GM18867 (cell line): ENCODE data around the gene HOXD13.

Experiments used
- ATAC-seq: cut with Tn5 transposase; IDR thresholded peaks from one replicate; pipeline ENCODE4 v1.9.1; 2021; ENCODE audit warnings: mild to moderate bottlenecking, moderate library complexity; ENCODE audit not compliant: unreplicated experiment

HOXD13 gene

GRCh38 chr2:176080540-176081375 is 11.8 kb upstream of the HOXD13 start:
- ATAC-seq, result no peak

GRCh38 chr2:176081376-176081836 is 11.1 kb upstream of the HOXD13 start:
- no peak for ATAC-seq

GRCh38 chr2:176081837-176082524 is 10.5 kb upstream of the HOXD13 start:
- ATAC-seq, result no peak

GRCh38 chr2:176082525-176082823 is 10.0 kb upstream of the HOXD13 start:
- ATAC-seq, result no peak

GRCh38 chr2:176082824-176083751 is 9.4 kb upstream of the HOXD13 start:
- ATAC-seq, result no peak

GRCh38 chr2:176083796-176084261 is 8.7 kb upstream of the HOXD13 start, which contains the start of gene EVX2:
Gene EVX2, minus strand, starts transcription at chr2:176083962. Its CDS starts 186 bp downstream, at chr2:176083776.
- no peak for ATAC-seq

- no peak for ATAC-seq
Observed at GRCh38 chr2:176084611-176085119, 7.9 kb upstream of the HOXD13 start.

- no peak for ATAC-seq
Observed at GRCh38 chr2:176085120-176085788, 7.3 kb upstream of the HOXD13 start.

GRCh38 chr2:176085861-176086771 is 6.4 kb upstream of the HOXD13 start:
- ATAC-seq, result no peak

- no peak for ATAC-seq
Observed at GRCh38 chr2:176087330-176088047, 5.0 kb upstream of the HOXD13 start.

- no peak for ATAC-seq
Observed at GRCh38 chr2:176088048-176088936, 4.2 kb upstream of the HOXD13 start.

GRCh38 chr2:176088937-176089842 is 3.3 kb upstream of the HOXD13 start:
- no peak for ATAC-seq

GRCh38 chr2:176089843-176090395 is 2.6 kb upstream of the HOXD13 start:
- no peak for ATAC-seq

GRCh38 chr2:176090862-176091261 is 1.7 kb upstream of the HOXD13 start:
- ATAC-seq, result no peak

GRCh38 chr2:176091329-176092258 is 927 bp upstream of the HOXD13 start:
- ATAC-seq, result no peak
